Muscle layer of duodenum (tissue), 2 donors: ENCODE measurements around the gene WAC.
"Not testable (repeated sequence)": the region's sequence is repeated elsewhere in the genome, so short reads cannot be mapped to it uniquely, and the experiment has no call there.

Experiments used
- H3K27ac ChIP-seq: one replicate; pipeline ENCODE4 v1.7.0; 2013; ENCODE audit warnings: mild to moderate bottlenecking, low read length
- H3K27me3 ChIP-seq: one replicate; pipeline ENCODE4 v1.7.0; 2013; ENCODE audit warnings: low read depth, mild to moderate bottlenecking, control low read depth, low read length
- H3K36me3 ChIP-seq, 2 donors: one replicate each; pipeline ENCODE4 v1.7.0; 2013; ENCODE audit warnings: low read length in 2 of 2, control low read depth in 1 of 2, mild to moderate bottlenecking in 1 of 2; ENCODE audit not compliant: insufficient read depth in 2 of 2, control insufficient read depth in 1 of 2
- H3K4me1 ChIP-seq, 2 donors: one replicate each; pipeline ENCODE4 v1.7.0; 2013; ENCODE audit warnings: low read length in 2 of 2, mild to moderate bottlenecking in 2 of 2, control low read depth in 1 of 2, moderate library complexity in 1 of 2; ENCODE audit not compliant: insufficient read depth in 2 of 2, control insufficient read depth in 1 of 2
- H3K4me3 ChIP-seq, 2 donors: one replicate each; pipeline ENCODE4 v1.7.0; 2013; ENCODE audit warnings: low read length in 2 of 2, low read depth in 1 of 2, mild to moderate bottlenecking in 1 of 2
- H3K9me3 ChIP-seq, 2 donors: one replicate each; pipeline ENCODE4 v1.7.0; 2013; ENCODE audit warnings: low read length in 2 of 2, control low read depth in 1 of 2, mild to moderate bottlenecking in 1 of 2; ENCODE audit not compliant: control insufficient read depth in 1 of 2
- donor health status: healthy.

WAC gene

DNA sequence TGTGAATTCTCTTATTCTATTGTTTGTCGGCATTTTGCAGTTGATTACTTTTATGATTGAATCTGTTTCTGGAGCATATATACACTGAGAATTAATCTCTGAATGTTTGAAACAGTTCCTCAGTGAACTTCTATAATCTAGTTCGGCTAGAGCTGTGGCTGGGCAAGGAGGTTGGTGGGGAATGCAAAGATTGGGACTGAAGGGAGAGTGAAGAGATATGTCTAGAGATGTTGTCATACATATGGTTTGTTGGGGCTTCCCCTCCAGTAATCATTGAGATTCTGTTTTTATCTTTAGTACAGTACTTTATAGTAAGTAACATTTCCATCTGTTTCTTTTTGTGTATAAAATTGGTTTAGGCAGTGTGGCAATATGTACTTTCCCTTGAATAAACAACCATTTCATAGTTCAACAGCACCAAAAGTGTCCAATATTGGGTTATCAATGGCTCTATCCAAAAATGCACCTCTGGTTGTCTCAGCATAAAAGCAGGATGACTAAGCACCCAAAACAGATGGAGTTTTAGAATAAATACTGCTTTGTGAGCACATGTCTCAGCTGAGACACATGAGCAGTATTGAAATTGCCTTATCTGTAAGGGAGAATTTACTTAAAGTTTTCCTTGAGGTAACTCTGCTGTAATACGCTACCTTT, 36.7 kb downstream of the WAC start:
- Histone ChIP-seq H3K9me3 (no peaks in the 10 kb centered on the region), H3K4me3 (no peak overlapping the region), H3K4me1 (peaks cover 4 to 62% of the 10 kb centered on the region in 2 donors), H3K27ac (no peak overlapping the region), H3K27me3 (no peaks in the 10 kb centered on the region), H3K36me3 (peaks cover 0 to 6% of the 10 kb centered on the region in 2 donors)

DNA sequence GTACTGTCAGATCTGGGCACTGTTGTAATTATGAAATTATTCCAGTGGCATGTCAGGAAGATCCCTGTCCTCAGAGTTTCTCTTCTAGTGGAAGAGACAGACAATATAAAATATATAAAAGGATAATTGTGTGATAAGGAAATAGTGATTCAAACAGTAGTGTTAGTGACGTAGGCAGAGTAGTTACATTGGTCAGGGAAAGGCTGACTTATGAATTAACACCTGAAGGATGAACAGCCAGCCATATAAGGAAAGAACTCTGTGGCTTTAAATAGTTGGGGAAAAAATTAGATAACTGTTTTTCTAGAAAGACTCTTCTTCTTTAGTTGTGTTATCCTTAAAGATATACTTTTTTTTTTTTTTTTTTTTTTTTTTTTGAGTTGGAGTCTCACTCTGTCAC, 37.7 kb downstream of the WAC start:
- H3K36me3 ChIP-seq, result peaks cover 0 to 3% of the 10 kb centered on the region in 2 donors
- no peaks in the 10 kb centered on the region for H3K27me3 ChIP-seq
- no peak overlapping the region for H3K27ac ChIP-seq
- no peak overlapping the region for H3K4me3 ChIP-seq
- no peaks in the 10 kb centered on the region for H3K9me3 ChIP-seq
- peaks cover 4 to 63% of the 10 kb centered on the region in 2 donors for H3K4me1 ChIP-seq

DNA sequence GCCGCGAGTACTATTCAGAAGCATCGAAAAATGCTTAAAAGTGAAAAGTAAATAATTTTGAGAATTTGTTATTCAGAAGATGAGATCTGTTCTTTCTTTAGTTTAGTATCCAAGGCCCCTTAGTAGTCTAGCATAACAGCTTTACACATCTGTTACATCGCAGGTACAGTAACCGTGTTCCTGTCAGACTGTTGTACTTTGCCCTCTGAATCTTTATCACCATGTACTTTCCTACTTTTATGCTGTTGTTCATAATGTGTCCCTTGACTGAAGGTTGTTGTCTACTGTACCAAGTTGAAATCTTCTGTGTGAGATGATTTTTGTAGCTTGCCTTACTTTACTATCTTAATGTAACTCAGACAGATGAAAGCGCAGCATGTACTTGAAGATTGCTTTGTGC, 38.3 kb downstream of the WAC start:
- H3K36me3 ChIP-seq, result peaks cover 0 to 3% of the 10 kb centered on the region in 2 donors
- H3K27me3 ChIP-seq, result no peaks in the 10 kb centered on the region
- no peak overlapping the region for H3K27ac ChIP-seq
- H3K9me3 ChIP-seq, result no peaks in the 10 kb centered on the region
- H3K4me1 ChIP-seq, result peaks cover 4 to 62% of the 10 kb centered on the region in 2 donors
- H3K4me3 ChIP-seq, result no peak overlapping the region

DNA sequence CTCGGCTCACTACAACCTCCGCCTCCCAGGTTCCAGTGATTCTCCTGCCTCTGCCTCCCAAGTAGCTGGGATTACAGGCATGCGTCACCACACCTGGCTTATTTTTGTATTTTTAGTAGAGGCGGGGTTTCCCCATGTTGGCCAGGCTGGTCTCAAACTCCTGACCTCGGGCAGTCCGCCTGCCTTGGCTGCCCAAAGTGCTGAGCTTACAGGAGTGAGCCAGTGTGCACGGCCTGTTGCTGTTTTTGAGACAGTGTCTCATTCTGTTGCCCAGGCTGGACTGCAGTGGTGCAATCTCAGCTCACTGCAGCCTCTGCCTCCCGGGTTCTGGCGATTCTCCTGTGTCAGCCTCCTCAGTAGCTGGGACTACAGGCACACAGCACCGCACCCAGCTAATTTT, 41.3 kb downstream of the WAC start:
- H3K27me3 ChIP-seq, H3K36me3 ChIP-seq, H3K27ac ChIP-seq, H3K4me3 ChIP-seq, H3K9me3 ChIP-seq: not testable (repeated sequence)
- peaks cover 9 to 58% of the 10 kb centered on the region in 2 donors for H3K4me1 ChIP-seq

DNA sequence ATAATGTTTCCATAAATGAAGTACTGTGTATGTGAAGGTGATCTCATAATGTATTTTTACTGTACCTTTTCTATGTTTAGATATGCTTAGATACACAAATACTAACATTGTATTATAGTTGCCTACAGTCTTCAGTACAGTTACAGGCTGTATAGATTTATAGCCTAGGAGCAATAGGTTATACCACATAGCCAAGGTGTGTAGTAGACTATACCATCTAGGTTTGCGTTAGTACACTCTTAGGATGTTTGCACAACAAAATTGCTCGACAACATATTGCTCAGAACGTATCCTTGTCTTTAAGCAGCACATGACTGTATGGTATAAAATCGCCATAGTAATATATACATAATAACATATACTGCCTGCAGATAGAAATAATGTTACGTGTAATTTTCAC, 42.9 kb downstream of the WAC start:
- H3K27ac ChIP-seq, result no peak overlapping the region
- H3K9me3 ChIP-seq, result no peaks in the 10 kb centered on the region
- H3K4me1 ChIP-seq, result peaks cover 6 to 42% of the 10 kb centered on the region in 2 donors
- H3K4me3 ChIP-seq, result no peak overlapping the region
- H3K27me3 ChIP-seq, result no peaks in the 10 kb centered on the region
- H3K36me3 ChIP-seq, result peaks cover 0 to 3% of the 10 kb centered on the region in 2 donors

DNA sequence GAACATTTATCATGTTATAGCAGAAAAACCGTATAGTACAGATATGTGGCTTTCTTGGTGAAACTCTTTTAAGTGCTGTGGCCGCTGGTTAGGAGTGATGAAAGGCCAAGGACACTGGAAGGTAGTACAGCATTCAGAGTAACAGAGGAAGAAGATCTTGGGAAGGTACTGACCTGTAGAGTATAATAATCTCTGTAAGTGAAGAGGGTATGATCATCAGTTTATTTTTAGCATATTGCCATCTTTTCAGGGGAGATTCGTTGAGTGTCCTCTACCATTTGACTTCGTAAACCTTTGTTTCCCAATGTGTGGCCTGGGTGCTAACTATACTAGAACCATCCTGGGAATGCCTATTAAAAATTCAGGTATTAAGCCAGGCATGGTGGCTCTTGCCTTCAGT, 44.6 kb downstream of the WAC start:
- Histone ChIP-seq H3K36me3 (peaks cover 0 to 9% of the 10 kb centered on the region in 2 donors), H3K27me3 (no peaks in the 10 kb centered on the region), H3K9me3 (no peaks in the 10 kb centered on the region), H3K4me3 (no peak overlapping the region), H3K4me1 (peaks cover 6 to 40% of the 10 kb centered on the region in 2 donors), H3K27ac (no peak overlapping the region)

DNA sequence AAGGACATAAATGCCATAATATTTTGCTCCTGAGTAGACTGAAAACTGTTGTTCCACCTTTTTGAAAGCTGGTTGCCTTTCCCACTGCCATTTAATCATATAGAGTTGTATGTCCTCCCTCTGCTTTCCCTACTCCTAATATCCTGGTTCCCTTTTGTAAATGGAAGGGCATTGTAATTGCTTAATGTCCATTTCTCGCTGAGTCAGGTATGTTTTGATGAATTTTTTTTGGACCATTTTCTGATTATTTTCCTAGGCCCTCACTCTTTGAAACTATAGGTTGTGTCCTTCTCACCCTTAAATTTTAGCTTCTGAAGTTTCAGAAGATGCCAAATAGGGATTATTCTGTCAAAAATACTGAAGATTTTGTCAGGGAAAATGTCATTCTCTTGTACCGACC, 45.5 kb downstream of the WAC start:
- no peak overlapping the region for H3K27ac ChIP-seq
- no peaks in the 10 kb centered on the region for H3K27me3 ChIP-seq
- H3K36me3 ChIP-seq, result peaks cover 0 to 9% of the 10 kb centered on the region in 2 donors
- no peaks in the 10 kb centered on the region for H3K9me3 ChIP-seq
- no peak overlapping the region for H3K4me3 ChIP-seq
- peaks cover 6 to 36% of the 10 kb centered on the region in 2 donors for H3K4me1 ChIP-seq

DNA sequence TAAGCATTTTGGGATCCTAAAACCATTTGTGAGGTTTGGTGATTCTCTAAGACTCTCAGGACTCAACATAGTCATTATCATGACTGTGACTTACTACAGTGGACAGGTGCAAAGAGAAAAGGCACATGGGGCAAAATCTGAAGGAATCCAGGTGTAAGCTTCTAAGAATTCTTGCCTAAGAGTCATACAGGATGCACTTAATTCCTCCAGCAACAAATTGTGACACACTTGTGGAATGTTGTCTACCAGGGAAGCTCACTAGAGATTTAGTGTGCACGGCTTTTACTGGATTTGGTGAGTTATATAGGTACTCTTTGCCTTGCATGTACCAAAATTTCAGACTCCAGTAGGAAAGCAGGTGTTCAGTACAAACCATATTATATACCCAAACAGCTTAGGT, 47.9 kb downstream of the WAC start:
- no peak overlapping the region for H3K27ac ChIP-seq
- peaks cover 5 to 15% of the 10 kb centered on the region in 2 donors for H3K36me3 ChIP-seq
- H3K27me3 ChIP-seq, result no peaks in the 10 kb centered on the region
- no peak overlapping the region for H3K4me3 ChIP-seq
- H3K4me1 ChIP-seq, result peaks cover 6 to 25% of the 10 kb centered on the region in 2 donors
- no peaks in the 10 kb centered on the region for H3K9me3 ChIP-seq

DNA sequence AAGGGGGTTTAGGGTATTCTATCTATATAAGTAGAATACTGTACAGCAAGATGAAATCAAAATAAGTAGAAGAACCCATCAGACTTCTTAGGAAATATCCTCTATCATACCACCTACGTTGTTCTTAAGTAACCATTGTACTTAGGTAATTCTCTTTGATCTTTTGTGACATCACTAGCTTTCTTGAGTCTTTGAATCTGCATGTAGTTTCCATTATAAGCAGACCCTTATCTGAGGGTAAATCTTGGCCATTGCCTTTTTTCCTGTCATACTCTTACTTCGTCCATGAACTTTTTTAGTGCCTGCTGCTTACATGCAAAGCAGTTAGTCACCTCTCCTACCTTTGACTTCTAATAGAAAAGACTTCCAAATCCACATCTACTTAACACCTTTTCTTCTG, 49.0 kb downstream of the WAC start:
- Histone ChIP-seq H3K36me3 (peaks cover 5 to 15% of the 10 kb centered on the region in 2 donors), H3K27me3 (no peaks in the 10 kb centered on the region), H3K4me3 (no peak overlapping the region), H3K9me3 (no peaks in the 10 kb centered on the region), H3K27ac (no peak overlapping the region), H3K4me1 (peaks cover 9 to 18% of the 10 kb centered on the region in 2 donors)

DNA sequence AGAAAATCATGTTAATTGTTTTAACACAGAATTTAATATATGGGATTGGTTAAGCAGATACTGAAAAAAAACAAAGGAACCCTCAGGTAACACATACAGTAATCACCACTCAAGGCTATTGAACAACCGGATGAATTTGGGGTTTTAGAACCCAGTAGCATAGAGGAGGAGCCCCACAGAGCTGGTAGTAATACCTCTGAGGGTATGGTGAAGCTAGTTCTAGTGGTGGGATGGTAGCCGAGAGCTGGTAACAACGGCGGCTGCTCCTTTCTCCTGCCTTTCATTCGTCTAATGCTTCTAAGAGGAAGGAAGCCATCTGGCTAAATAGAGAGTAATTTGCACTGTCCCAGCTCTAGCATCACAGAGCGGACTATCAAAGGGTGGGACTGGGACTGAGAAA, 52.2 kb downstream of the WAC start:
- no peak overlapping the region for H3K27ac ChIP-seq
- H3K4me1 ChIP-seq, result peaks cover 14 to 33% of the 10 kb centered on the region in 2 donors
- no peak overlapping the region for H3K4me3 ChIP-seq
- H3K36me3 ChIP-seq, result peaks cover 9 to 15% of the 10 kb centered on the region in 2 donors
- H3K9me3 ChIP-seq, result no peaks in the 10 kb centered on the region
- H3K27me3 ChIP-seq, result no peaks in the 10 kb centered on the region

DNA sequence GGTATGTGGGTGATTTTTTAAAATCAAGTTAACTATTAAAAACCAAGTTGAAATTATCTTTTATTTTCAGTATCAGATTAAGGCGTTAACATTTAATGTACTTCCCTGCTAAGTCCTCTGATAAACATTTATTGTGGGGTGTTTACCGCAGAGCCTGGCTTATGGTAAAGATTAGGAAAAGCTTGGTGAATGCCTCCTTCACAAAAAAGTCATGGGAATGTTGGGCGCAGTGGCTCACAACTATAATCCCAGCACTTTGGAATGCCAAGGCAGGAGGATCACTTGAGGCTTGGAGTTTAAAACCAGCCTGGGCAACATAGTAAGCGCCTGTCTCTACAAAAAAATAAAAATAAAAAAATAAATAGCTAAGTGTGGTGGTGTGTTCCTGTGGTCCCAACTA, 53.3 kb downstream of the WAC start:
- H3K4me1 ChIP-seq, result peaks cover 14 to 33% of the 10 kb centered on the region in 2 donors

More for the DNA sequence above, 53.3 kb downstream of the WAC start:
- Histone ChIP-seq H3K36me3 (peaks cover 20 to 25% of the 10 kb centered on the region in 2 donors), H3K27me3 (no peaks in the 10 kb centered on the region), H3K27ac (no peak overlapping the region), H3K9me3 (no peaks in the 10 kb centered on the region), H3K4me3 (no peak overlapping the region)
